ENCODE results near the gene MEF2C. TPM values are rescaled to one million over a fixed set of nuclear protein-coding genes. Genes with fewer than 3 reads are reported as not detected.
A peak's percentile ranks its signal among the peaks of the same experiment; 100 is the strongest.

MEF2C gene
- total RNA-seq, 1 experiment from 2014 or later: 1.7 TPM

GRCh38 chr5:88815050-88815789 is 67.8 kb downstream of the MEF2C start (continued):
- TF ChIP-seq ZNF317 (CRISPR knock-in tag; IDR thresholded peaks at IDR 0.05; ENCODE audit: borderline replicate concordance, low read depth): no peak
- no peak for TF ChIP-seq ARID4B (CRISPR knock-in tag; IDR thresholded peaks at IDR 0.05; ENCODE audit: borderline replicate concordance)
- TF ChIP-seq ZNF396 (CRISPR knock-in tag; IDR thresholded peaks at IDR 0.05; ENCODE audit: borderline replicate concordance): no peak
- no peak for TF ChIP-seq ZNF219 (CRISPR knock-in tag; IDR thresholded peaks at IDR 0.05; ENCODE audit: borderline replicate concordance)
- no peak for TF ChIP-seq SMAD4 (CRISPR knock-in tag; IDR thresholded peaks at IDR 0.05)
- TF ChIP-seq NFATC4 (CRISPR knock-in tag; IDR thresholded peaks at IDR 0.05): no peak
- no peak for TF ChIP-seq JUN (CRISPR knock-in tag; IDR thresholded peaks at IDR 0.05)
- no peak for TF ChIP-seq FOXP1 (CRISPR knock-in tag; IDR thresholded peaks at IDR 0.05; ENCODE audit: borderline replicate concordance)
- no peak for TF ChIP-seq EMX1 (CRISPR knock-in tag; IDR thresholded peaks at IDR 0.05)
- TF ChIP-seq E2F1 (CRISPR knock-in tag; IDR thresholded peaks at IDR 0.05): no peak

GRCh38 chr5:88813805-88814575 is 69.0 kb downstream of the MEF2C start:
- peak overlapping the region; percentile 12; the same call in 1 of the 2 replicates for H3K27ac Mint-ChIP-seq
- POLR2A ChIA-PET: no interaction called here
- TF ChIP-seq ZNF423 (CRISPR knock-in tag; IDR thresholded peaks at IDR 0.05) (no peak), TP53 (CRISPR knock-in tag; IDR thresholded peaks at IDR 0.05) (peak; percentile 11; the same call in 1 of the 2 replicates), SOX15 (CRISPR knock-in tag; IDR thresholded peaks at IDR 0.05) (no peak), MAX (CRISPR knock-in tag; IDR thresholded peaks at IDR 0.05) (peak; percentile 78)
- CTCF ChIA-PET: no interaction called here
- H3K4me1 Mint-ChIP-seq: peaks cover 35% of the 10 kb centered on the region
- H3K36me3 Mint-ChIP-seq: no peaks in the 10 kb centered on the region
- no peaks in the 10 kb centered on the region for H3K27me3 Mint-ChIP-seq (ENCODE audit: low read depth)
- H3K9me3 Mint-ChIP-seq: no peaks in the 10 kb centered on the region
- DNase-seq (ENCODE audit: low spot score) (peak; percentile 13), ATAC-seq (peak; percentile 78)
- no peak overlapping the region for H3K4me3 Mint-ChIP-seq

GRCh38 chr5:88813244-88813643 is 69.7 kb downstream of the MEF2C start:
- H3K27me3 Mint-ChIP-seq (ENCODE audit: low read depth): no peaks in the 10 kb centered on the region
- no peaks in the 10 kb centered on the region for H3K36me3 Mint-ChIP-seq
- no peaks in the 10 kb centered on the region for H3K9me3 Mint-ChIP-seq
- ChIA-PET POLR2A (no interaction called here), CTCF (no interaction called here)
- no peak overlapping the region for H3K4me3 Mint-ChIP-seq
- DNase-seq (ENCODE audit: low spot score): no peak
- no peak overlapping the region for H3K27ac Mint-ChIP-seq
- H3K4me1 Mint-ChIP-seq: peaks cover 32% of the 10 kb centered on the region
- ATAC-seq: no peak
- no peak for TF ChIP-seq ZNF121 (CRISPR knock-in tag; IDR thresholded peaks at IDR 0.05)
- no peak for TF ChIP-seq PREB (CRISPR knock-in tag; IDR thresholded peaks at IDR 0.05; ENCODE audit: borderline replicate concordance)
- TF ChIP-seq ZNF512 (CRISPR knock-in tag; IDR thresholded peaks at IDR 0.05; ENCODE audit: borderline replicate concordance): no peak
- no peak for TF ChIP-seq IRF1 (CRISPR knock-in tag; IDR thresholded peaks at IDR 0.05)
- TF ChIP-seq ZBTB43 (CRISPR knock-in tag; IDR thresholded peaks at IDR 0.05): no peak
- no peak for TF ChIP-seq SOX15 (CRISPR knock-in tag; IDR thresholded peaks at IDR 0.05)
- no peak for TF ChIP-seq MYBL2 (CRISPR knock-in tag; IDR thresholded peaks at IDR 0.05)
- no peak for TF ChIP-seq JUN (CRISPR knock-in tag; IDR thresholded peaks at IDR 0.05)
- no peak for TF ChIP-seq SP1 (CRISPR knock-in tag; conservative IDR thresholded peaks at IDR 0.05)
- no peak for TF ChIP-seq TP53 (CRISPR knock-in tag; IDR thresholded peaks at IDR 0.05)
- TF ChIP-seq FOXK1 (CRISPR knock-in tag; IDR thresholded peaks at IDR 0.05): no peak
